Effector CD8-positive, alpha-beta T cell (primary cell): Measurements from ENCODE around the gene CD80.
"Not testable (repeated sequence)": the region's sequence is repeated elsewhere in the genome, so short reads cannot be mapped to it uniquely, and the experiment has no call there.

Experiments
- DNase-seq: peaks from one replicate; lab custom pipeline; 2025; lab: John Stamatoyannopoulos, UW

CD80 gene

GRCh38 chr3:119582178-119582577 is 22.8 kb upstream of the CD80 start:
- no peak for DNase-seq

GRCh38 chr3:119580067-119580760 is 20.8 kb upstream of the CD80 start:
- DNase-seq = no peak

DNA sequence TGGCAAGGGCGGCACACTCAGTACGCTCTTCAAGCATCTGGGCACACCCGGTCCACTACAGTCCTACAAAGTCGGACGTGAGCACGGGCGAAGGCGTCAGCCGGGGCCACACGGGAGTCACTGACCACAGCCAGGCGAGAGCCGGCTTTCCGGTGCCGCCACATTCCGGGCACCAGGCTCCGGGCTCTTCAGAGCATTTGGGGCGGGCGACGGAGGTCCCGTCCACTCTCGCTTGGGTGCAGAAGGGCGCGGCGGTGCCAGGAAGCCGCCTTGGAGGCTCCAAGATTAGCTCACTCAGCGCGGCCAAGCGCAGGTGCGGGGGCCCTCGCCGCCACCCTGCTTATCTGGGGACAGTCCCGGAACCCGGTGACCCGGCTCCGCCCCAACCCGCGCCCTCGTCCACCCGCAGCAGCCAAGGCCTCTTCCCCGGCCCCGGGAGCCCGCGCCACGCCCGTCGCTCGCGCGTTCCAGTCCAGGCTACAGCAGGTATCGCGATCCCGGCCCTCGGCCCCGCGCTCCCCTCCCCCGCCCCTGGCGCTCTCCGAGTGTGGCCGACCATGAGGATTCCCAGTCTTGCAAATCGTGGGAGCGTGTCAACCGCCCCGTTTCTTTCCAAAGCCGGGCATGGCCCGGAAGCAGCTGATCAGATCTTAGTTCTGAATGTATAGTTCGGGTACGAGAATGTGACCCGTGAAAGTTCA is 20.1 kb upstream of the CD80 start, which contains the start of gene ADPRH:
ADPRH (plus strand) TSS at position 127 of the 701 bp plus-strand sequence. CDS start 2,678 bp downstream, outside the sequence.
- no peak for DNase-seq

DNA sequence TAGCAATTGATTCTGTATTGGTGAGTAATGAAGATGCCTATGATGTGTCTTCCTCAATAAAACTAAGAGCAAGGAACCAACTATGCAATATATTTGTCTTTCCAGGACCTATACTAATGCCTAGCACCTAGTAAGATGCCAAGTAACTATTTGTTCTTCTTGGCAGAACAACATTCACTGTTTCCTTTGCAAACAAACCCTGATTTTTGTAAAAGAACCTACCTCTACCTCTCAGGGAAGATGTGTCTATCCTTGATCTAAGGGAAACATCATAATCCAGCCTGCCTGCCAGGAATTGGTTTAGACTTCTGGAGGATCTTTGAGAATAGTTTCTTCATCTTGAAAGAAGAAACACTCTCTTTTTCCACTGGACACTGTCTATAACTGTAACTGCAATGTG is 16.1 kb upstream of the CD80 start:
- no peak for DNase-seq

GRCh38 chr3:119571688-119572087 is 12.3 kb upstream of the CD80 start:
- no peak for DNase-seq

DNA sequence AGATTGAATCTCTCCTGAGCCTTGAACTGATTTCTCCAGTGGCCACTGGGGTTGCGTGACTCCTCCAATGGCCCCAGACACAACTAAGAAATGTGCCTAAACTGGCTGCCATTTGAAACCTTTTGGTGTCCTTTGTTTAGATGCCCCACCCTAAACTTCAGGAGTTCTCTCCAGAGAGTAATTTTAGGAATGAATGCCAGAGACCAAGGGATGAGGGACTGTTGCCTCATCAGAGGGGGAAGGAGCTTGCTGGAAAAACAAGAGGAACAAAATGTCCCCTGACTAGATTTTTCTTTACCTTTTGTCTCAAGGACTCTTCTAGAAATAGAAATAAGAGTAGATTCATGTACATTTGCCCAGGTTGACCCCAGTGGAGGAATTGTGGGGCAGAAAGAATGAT is 11.8 kb upstream of the CD80 start:
- DNase-seq = no peak

- DNase-seq = no peak
Measured at GRCh38 chr3:119570229-119570628, 10.8 kb upstream of the CD80 start.

DNA sequence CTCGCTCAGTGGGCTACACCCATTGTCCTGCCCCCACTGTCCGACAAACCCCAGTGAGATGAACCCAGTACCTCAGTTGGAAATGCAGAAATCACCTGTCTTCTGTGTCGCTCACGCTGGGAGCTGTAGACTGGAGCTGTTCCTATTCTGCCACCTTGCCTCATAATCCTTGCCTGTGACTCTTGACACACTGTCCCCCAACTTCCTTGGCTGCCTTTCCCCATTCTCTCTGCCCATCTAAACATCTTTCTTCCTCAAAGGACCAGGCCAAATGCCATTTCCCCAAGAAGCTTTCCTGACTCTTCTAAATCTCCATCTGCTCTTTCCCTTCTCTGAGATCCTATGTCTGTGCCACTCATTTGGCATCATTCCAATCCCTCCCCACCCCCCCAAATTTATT is 9.7 kb upstream of the CD80 start:
- no peak for DNase-seq

- DNase-seq = not testable (repeated sequence)
Measured at GRCh38 chr3:119563334-119563733, 3.9 kb upstream of the CD80 start.

GRCh38 chr3:119562307-119562961 is 3.0 kb upstream of the CD80 start:
- DNase-seq = no peak

DNA sequence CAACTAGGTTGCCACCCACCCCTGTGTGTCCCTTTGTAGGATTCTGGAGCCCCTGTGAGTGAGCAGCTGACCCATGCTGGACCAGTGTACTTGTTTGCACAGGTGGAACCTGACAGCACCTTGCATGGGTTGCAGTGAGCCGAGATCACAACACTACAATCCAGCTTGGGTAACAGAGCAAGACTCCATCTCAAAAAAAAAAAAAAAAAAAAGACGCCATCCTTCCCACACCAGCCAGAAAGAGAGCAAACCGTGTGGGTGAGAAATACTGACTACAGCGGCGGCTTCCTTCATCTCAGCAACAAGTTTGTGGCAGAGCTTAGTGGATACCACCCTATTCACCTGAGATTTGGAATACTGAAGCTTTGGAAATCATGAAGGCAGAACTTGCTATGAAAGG is 746 bp upstream of the CD80 start:
- no peak for DNase-seq

DNA sequence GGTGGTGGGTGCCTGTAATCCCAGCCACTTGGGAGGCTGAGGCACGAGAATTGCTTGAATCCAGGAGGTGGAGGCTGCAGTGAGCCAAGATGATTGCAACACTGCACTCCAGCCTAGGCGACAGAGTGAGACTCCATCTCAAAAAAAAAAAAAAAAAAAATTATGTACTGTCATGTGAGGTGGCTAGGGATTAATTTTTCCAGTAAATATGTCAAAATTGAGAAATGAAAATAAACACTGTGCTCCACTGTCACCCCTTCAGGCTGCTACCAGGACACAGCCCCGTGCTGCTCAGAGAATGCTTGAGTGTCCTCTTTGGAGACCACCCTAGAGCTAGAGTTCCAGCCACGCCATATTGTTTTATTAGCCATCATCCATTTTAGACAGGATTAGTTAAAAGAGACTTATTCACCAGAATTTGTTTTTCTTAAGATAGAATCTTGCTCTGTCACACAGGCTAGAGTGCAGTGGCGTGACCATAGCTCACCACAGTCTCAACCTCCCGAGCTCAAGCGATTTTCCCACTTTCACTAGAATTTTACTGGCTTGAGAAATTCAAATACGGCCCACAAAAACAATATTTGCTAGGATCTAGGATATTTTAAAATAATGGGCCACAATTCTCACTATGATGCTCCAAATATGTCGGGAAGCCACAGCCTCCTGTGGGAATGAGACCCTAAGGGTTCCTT is 642 bp downstream of the CD80 start:
- no peak for DNase-seq

- no peak for DNase-seq
Measured at GRCh38 chr3:119557877-119558269, 1.5 kb downstream of the CD80 start.

DNA sequence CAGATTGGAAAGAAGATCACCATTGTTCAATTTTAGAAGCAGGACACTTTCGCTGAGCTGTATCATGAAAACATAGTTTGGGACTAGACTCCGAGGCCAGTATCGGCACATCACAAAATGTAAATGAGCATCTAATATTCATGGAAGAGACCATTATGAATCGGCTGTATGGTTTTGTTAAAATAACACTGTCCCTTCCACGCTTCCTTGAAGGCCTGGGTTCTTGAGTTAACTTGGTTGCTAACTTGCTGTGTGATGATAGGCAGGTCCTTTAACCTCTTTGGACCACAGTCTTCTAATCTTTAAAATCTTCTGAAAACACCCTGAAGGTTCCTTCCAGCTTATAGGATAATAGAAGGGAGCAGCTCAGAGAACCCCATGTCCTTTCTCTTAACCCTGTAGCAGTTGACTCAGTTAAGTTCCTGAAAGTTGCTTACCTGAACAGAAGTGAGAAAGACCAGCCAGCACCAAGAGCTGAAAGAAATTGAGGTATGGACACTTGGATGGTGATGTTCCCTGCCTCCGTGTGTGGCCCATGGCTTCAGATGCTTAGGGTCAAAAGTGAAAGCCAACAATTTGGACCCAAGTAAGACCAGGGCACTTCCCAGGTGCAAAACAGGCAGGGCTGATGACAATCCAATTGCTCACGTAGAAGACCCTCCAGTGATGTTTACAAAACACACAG is 2.1 kb downstream of the CD80 start:
- DNase-seq = no peak

GRCh38 chr3:119555929-119556328 is 3.5 kb downstream of the CD80 start:
- no peak for DNase-seq

- DNase-seq = no peak
Measured at GRCh38 chr3:119555309-119555735, 4.1 kb downstream of the CD80 start.

GRCh38 chr3:119553823-119554415 is 5.5 kb downstream of the CD80 start:
- DNase-seq = no peak

- not testable (repeated sequence) for DNase-seq
Measured at GRCh38 chr3:119552928-119553327, 6.5 kb downstream of the CD80 start.

- no peak for DNase-seq
Measured at GRCh38 chr3:119551598-119551997, 7.8 kb downstream of the CD80 start.

- no peak for DNase-seq
Measured at GRCh38 chr3:119550192-119550910, 9.1 kb downstream of the CD80 start.

DNA sequence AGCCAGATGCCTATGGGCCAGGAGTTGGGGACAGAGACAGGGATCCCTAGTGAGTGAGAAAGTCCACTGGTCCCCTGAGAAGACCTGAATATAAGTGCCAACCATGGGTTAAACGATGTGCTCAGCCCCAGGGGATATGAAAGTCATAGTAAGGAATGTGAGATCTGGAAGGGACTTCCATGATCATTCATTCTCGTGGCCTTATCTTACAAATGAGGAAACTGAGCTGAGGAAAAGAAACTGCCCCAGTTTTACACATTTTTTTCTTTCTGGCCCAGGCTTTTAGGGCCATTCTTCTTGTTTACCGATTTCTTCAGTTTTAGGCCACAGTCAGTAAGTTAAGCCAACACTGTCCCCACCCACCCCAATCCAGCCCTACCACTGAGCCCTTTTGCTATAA is 11.1 kb downstream of the CD80 start:
- no peak for DNase-seq
